AG09309 (cell line): ENCODE data around the gene NFASC.

ENCODE experiments used
- DNase-seq: peaks from one replicate; pipeline ENCODE4 v3.0.0-alpha.2; 2010; ENCODE audit warnings: low read depth
- H3K4me3 ChIP-seq: 2 replicates; pipeline ENCODE4 v1.5.1; 2011; ENCODE audit warnings: mild to moderate bottlenecking, low read depth, low read length, moderate library complexity; ENCODE audit not compliant: control insufficient read depth
- CTCF ChIP-seq: IDR thresholded peaks from 2 replicates; pipeline ENCODE4 v1.5.1; 2011; ENCODE audit warnings: mild to moderate bottlenecking, low read depth, low read length, inconsistent platforms; ENCODE audit not compliant: insufficient read depth, control insufficient read depth; ENCODE audit errors: missing control alignments

Gene NFASC

DNA sequence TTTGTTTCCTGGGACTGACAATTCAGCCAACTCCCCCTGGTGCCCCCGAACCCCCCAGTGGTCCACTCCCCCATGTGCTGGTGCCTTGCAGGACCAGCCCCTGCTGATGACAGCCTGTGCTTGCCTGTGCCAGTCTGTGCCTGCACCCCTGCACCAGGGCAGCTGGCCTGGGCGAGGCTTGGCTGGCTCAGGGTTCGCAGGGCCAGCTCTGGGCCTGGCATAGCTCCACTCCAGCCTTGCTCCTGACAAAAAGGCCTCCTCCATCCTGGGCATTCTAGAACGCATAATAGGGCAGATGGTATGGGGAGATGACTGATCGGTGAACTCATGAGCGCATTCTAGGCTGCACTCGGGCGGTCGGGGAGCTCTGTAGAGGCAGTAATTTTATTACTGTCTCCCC, 177.7 kb downstream of the NFASC start:
- TF ChIP-seq CTCF, result no peak
- DNase-seq, result no peak
- H3K4me3 ChIP-seq, result no peak overlapping the region

DNA sequence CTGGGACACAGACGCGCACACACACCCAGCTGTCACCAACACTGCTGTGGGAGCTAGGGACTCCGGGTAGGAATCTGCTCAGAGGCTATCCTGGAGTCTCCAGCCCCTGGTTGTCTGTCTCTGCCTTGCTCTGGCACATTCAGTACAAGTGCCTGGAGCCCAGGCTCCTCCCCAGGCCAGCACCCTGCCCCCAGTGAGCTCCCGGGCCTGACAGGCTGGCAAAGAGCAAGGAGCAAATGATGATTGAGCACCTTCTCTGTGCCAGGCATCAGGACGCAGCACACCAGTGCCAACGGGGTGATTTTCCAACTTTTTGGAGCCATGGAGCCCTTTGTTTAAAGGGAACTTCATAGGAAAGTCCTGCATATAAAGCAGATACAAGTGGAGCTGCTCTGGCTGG, 178.8 kb downstream of the NFASC start:
- no peak for TF ChIP-seq CTCF
- no peak for DNase-seq

GRCh38 chr1:205052690-205053089, 182.0 kb downstream of the NFASC start:
- H3K4me3 ChIP-seq, result no peak overlapping the region
- no peak for DNase-seq

More for the DNA sequence above, 178.8 kb downstream of the NFASC start:
- no peak overlapping the region for H3K4me3 ChIP-seq

DNA sequence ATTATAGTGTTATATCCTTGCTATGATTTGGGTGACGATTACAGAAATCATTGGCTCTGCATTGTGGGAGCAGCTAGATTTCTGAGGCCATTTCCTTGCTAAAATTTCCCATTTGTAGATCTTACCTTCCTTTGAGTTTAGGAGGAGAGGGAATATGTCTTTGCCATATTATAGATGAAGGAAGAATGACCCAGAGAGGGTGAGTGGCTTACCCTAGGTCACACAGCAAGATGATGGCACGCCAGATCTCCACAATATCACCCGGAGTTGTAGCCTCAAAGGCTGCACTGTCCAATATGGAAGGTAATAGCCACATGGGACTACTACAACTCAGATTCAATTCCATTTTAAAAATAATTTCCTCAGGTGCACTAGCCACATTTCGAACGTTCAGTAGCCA, 182.6 kb downstream of the NFASC start:
- TF ChIP-seq CTCF, result no peak
- H3K4me3 ChIP-seq, result no peak overlapping the region
- DNase-seq, result no peak

More at GRCh38 chr1:205052690-205053089, 182.0 kb downstream of the NFASC start:
- no peak for TF ChIP-seq CTCF

DNA sequence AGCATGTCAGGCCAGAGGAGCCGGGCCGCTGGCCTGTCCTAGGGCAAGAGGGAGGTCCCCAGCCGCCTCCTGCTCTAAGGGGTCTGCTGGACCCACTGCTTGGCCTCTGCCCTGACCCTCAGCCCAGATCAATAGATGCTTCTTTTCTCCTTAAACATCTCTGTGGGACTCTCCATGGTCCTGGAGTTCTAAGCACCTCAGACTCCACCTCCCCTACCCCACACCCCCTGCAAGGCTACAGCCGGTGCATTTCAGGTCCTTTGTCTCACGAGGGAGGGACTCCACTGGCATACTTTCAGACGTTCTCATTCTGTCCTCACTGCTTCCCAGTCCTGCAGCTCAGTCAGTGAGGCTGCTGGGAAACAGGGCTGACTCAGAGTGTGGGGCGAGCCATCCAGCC, 183.4 kb downstream of the NFASC start:
- DNase-seq, result no peak
- TF ChIP-seq CTCF, result no peak
- H3K4me3 ChIP-seq, result no peak overlapping the region

DNA sequence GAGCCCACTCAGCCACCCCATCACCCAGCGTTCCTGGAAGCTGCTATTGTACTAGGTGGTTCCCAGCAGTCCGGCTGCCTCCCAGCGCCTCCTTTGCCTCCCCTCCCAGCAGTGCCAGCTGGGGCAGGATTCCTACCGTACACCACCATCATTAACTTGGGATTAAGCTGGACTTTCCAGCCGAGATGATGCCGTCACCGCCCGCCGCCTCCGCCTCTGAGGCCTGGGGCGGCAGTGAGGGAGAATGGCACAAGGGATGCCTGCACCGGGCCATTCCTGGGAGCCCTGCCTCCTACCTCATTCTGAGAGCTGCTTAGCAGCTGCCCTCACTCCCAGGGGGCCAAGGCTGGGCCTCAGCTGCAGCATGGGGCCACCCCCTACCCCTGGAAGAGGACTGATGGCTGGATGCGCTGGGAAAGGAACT, 185.5 kb downstream of the NFASC start:
- TF ChIP-seq CTCF, result no peak
- DNase-seq, result no peak
- no peak overlapping the region for H3K4me3 ChIP-seq
